Measurements from ENCODE around the gene RAP1GAP.
A peak's percentile ranks its signal among the peaks of the same experiment; 100 is the strongest.

RAP1GAP gene

DNA sequence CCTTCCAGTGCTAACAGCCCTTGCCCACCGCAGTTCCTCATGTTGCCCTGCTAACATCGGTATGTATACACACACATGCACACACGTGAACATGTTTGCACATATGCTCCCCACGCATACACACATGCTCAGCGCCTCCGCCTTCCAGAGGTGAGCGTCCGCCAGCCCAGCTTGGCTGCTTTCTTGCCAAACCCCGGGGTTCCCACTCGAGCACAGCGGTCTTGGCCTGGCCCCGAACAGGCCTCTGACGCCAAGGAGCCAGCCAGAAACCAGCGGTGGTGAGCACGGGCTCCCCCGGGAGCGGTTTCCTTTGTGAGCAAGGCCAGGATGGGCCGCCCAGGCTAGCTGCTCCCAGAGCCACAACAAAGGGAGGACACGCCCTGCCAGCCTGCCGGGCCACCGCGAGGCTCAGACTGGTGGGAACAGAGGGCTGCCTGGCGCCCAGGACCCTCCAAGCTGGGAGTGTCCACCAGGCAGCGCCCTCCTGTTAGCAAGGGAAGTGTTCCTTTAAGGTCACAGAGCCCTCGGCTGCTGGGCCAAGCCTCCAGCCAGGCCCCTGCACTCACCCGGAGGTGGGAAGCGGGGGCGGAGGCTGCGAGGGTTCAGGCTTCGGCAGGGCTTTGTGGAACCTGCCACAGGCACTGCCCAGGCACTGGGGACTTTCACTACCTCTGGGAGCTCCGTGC lies 94.5 kb downstream of the RAP1GAP start:
- Histone ChIP-seq H3K4me1 (ENCODE audit: insufficient read depth, low read length) (no peaks in the 10 kb centered on the region), H3K36me3 (ENCODE audit: insufficient read depth, low read length) (no peaks in the 10 kb centered on the region), H3K79me2 (ENCODE audit: insufficient read depth, low read length) (no peaks in the 10 kb centered on the region), H4K20me1 (ENCODE audit: insufficient read depth, low read length) (peaks cover 7% of the 10 kb centered on the region), H3K9me3 (ENCODE audit: insufficient read depth, low read length, severe bottlenecking) (no peaks in the 10 kb centered on the region), H3K27ac (ENCODE audit: low read length) (no peak overlapping the region), H3K9ac (ENCODE audit: low read depth, low read length) (no peak overlapping the region), H3K4me3 (ENCODE audit: low read depth in 1 of 2, low read length in 2 of 2) (no peak overlapping the region), H3K27me3 (ENCODE audit: insufficient read depth, low read length, poor library complexity) (peaks cover 2% of the 10 kb centered on the region), H2AFZ (ENCODE audit: low read depth, low read length) (no peak overlapping the region), H3K4me2 (ENCODE audit: insufficient read depth, low read length) (no peak overlapping the region)
- no peak for DNase-seq
- ATAC-seq (ENCODE audit: insufficient read depth, low read depth) = no peak
- TF ChIP-seq, protein P1, sequence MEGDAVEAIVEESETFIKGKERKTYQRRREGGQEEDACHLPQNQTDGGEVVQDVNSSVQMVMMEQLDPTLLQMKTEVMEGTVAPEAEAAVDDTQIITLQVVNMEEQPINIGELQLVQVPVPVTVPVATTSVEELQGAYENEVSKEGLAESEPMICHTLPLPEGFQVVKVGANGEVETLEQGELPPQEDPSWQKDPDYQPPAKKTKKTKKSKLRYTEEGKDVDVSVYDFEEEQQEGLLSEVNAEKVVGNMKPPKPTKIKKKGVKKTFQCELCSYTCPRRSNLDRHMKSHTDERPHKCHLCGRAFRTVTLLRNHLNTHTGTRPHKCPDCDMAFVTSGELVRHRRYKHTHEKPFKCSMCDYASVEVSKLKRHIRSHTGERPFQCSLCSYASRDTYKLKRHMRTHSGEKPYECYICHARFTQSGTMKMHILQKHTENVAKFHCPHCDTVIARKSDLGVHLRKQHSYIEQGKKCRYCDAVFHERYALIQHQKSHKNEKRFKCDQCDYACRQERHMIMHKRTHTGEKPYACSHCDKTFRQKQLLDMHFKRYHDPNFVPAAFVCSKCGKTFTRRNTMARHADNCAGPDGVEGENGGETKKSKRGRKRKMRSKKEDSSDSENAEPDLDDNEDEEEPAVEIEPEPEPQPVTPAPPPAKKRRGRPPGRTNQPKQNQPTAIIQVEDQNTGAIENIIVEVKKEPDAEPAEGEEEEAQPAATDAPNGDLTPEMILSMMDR (IDR thresholded peaks at IDR 0.05; ENCODE audit: borderline replicate concordance, extremely low read depth, low read length, poor library complexity, severe bottlenecking) = no peak
- TF ChIP-seq EZH2 (IDR thresholded peaks at IDR 0.05; ENCODE audit: borderline replicate concordance, low read depth, low read length, severe bottlenecking) = no peak

DNA sequence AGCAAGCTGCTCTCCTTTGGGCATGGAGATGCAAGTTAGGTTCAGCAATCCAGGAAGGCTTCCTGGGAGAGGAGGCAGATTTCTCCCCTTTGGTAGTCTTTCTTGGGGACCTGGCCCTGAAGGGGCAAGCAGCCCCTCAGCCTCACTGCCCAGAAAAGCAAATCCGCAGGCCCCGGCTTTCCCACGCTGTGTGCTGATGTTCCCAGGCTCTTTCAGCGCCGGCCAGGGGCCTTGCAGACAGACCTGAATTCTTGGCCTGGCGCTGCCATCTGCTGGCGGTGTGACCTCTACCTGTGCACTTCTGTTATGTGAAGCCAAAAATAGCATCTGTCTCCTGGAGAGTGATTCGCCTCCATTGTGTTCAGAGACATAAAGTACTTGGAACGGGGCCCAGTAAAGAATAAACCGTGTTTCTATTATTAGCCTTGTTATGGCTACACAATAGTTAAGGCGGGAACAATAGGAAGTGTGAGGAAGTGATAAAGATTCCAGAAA lies 95.1 kb downstream of the RAP1GAP start:
- no peak for TF ChIP-seq EZH2 (IDR thresholded peaks at IDR 0.05; ENCODE audit: borderline replicate concordance, low read depth, low read length, severe bottlenecking)
- TF ChIP-seq, protein P1 (IDR thresholded peaks at IDR 0.05; ENCODE audit: borderline replicate concordance, extremely low read depth, low read length, poor library complexity, severe bottlenecking) = peak; percentile 69
- Histone ChIP-seq H2AFZ (ENCODE audit: low read depth, low read length) (no peak overlapping the region), H3K9me3 (ENCODE audit: insufficient read depth, low read length, severe bottlenecking) (no peaks in the 10 kb centered on the region), H3K79me2 (ENCODE audit: insufficient read depth, low read length) (no peaks in the 10 kb centered on the region), H3K9ac (ENCODE audit: low read depth, low read length) (no peak overlapping the region), H3K27ac (ENCODE audit: low read length) (no peak overlapping the region), H3K4me3 (ENCODE audit: low read depth in 1 of 2, low read length in 2 of 2) (no peak overlapping the region), H3K27me3 (ENCODE audit: insufficient read depth, low read length, poor library complexity) (no peaks in the 10 kb centered on the region), H3K36me3 (ENCODE audit: insufficient read depth, low read length) (no peaks in the 10 kb centered on the region), H4K20me1 (ENCODE audit: insufficient read depth, low read length) (peaks cover 7% of the 10 kb centered on the region), H3K4me2 (ENCODE audit: insufficient read depth, low read length) (no peak overlapping the region), H3K4me1 (ENCODE audit: insufficient read depth, low read length) (no peaks in the 10 kb centered on the region)
- DNase-seq (peak; percentile 49), ATAC-seq (ENCODE audit: insufficient read depth, low read depth) (peak; percentile 61; the same call in 1 of the 3 replicates)

DNA sequence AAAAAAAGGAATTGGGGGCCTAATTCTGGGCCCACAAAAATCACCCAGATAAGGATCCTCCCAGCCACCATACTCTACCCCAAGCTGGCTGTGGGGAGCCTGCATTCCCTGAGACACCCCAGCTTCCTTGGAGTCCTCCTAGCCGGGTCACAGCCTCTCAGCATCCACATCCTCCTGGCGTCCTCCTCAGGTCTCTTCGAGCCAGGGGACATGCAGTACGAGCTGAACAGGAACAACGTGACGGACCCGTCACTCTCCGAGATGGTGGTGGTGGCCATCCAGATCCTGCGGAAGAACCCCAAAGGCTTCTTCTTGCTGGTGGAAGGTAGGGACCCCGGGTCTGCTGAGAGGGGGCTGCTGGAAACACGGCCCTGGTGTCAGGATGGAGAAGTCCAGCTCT lies 95.7 kb downstream of the RAP1GAP start:
- Histone ChIP-seq H3K4me3 (ENCODE audit: low read depth in 1 of 2, low read length in 2 of 2) (no peak overlapping the region), H3K36me3 (ENCODE audit: insufficient read depth, low read length) (no peaks in the 10 kb centered on the region), H3K9me3 (ENCODE audit: insufficient read depth, low read length, severe bottlenecking) (no peaks in the 10 kb centered on the region), H2AFZ (ENCODE audit: low read depth, low read length) (no peak overlapping the region), H3K27ac (ENCODE audit: low read length) (no peak overlapping the region), H3K4me2 (ENCODE audit: insufficient read depth, low read length) (no peak overlapping the region), H3K79me2 (ENCODE audit: insufficient read depth, low read length) (no peaks in the 10 kb centered on the region), H4K20me1 (ENCODE audit: insufficient read depth, low read length) (peaks cover 8% of the 10 kb centered on the region), H3K27me3 (ENCODE audit: insufficient read depth, low read length, poor library complexity) (no peaks in the 10 kb centered on the region), H3K9ac (ENCODE audit: low read depth, low read length) (no peak overlapping the region), H3K4me1 (ENCODE audit: insufficient read depth, low read length) (no peaks in the 10 kb centered on the region)
- TF ChIP-seq, protein P1 (IDR thresholded peaks at IDR 0.05; ENCODE audit: borderline replicate concordance, extremely low read depth, low read length, poor library complexity, severe bottlenecking) = no peak
- TF ChIP-seq EZH2 (IDR thresholded peaks at IDR 0.05; ENCODE audit: borderline replicate concordance, low read depth, low read length, severe bottlenecking) = no peak
- ATAC-seq (ENCODE audit: insufficient read depth, low read depth) (no peak), DNase-seq (no peak)
